Measurements from ENCODE around the gene FBXO10. TPM values are rescaled to one million over a fixed set of nuclear protein-coding genes. Genes with fewer than 3 reads are reported as not detected.

FBXO10 gene
- total RNA-seq, 1 experiment from 2014 or later = 5.3 TPM

- intact Hi-C loops (cut with micrococcal nuclease) = no loop called here
- CTCF ChIA-PET = no interaction called here
- Histone ChIP-seq H3K9me2 (ENCODE audit: insufficient read depth) (no peaks in the 10 kb centered on the region), H3K4me2 (ENCODE audit: low read length) (no peak overlapping the region), H2AFZ (ENCODE audit: low read depth, low read length, poor library complexity, severe bottlenecking) (no peak overlapping the region), H3K27me3 (ENCODE audit: insufficient read depth, low read length) (no peaks in the 10 kb centered on the region), H3K36me3 (ENCODE audit: control insufficient read depth in 1 of 2, insufficient read depth in 2 of 2, low read length in 2 of 2) (peaks cover 0 to 4% of the 10 kb centered on the region in 2 experiments; a peak in 1 of 4 replicates), H3K4me3 (replicated peaks in 1 of 2; ENCODE audit: low read depth in 1 of 2, low read length in 2 of 2) (no peak overlapping the region), H3K4me1 (ENCODE audit: control insufficient read depth in 1 of 2, insufficient read depth in 2 of 2, low read length in 2 of 2) (no peaks in the 10 kb centered on the region), H3K9ac (ENCODE audit: low read length) (no peak overlapping the region), H3K27ac (ENCODE audit: low read depth, low read length) (no peak overlapping the region), H4K20me1 (ENCODE audit: insufficient read depth) (peaks cover 8% of the 10 kb centered on the region; the same call in 1 of the 2 replicates), H3K9me3 (ENCODE audit: control insufficient read depth in 1 of 2, insufficient read depth in 1 of 2, low read depth in 1 of 2, low read length in 2 of 2) (no peaks in the 10 kb centered on the region), H3K79me2 (ENCODE audit: insufficient read depth, low read length) (peaks cover 70% of the 10 kb centered on the region)
- TF ChIP-seq, protein P1, sequence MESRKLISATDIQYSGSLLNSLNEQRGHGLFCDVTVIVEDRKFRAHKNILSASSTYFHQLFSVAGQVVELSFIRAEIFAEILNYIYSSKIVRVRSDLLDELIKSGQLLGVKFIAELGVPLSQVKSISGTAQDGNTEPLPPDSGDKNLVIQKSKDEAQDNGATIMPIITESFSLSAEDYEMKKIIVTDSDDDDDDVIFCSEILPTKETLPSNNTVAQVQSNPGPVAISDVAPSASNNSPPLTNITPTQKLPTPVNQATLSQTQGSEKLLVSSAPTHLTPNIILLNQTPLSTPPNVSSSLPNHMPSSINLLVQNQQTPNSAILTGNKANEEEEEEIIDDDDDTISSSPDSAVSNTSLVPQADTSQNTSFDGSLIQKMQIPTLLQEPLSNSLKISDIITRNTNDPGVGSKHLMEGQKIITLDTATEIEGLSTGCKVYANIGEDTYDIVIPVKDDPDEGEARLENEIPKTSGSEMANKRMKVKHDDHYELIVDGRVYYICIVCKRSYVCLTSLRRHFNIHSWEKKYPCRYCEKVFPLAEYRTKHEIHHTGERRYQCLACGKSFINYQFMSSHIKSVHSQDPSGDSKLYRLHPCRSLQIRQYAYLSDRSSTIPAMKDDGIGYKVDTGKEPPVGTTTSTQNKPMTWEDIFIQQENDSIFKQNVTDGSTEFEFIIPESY (IDR thresholded peaks at IDR 0.05; ENCODE audit: extremely low read depth, insufficient replicate concordance, low read length) = no peak
- TF ChIP-seq ZNF274 (IDR thresholded peaks at IDR 0.05; ENCODE audit: low read depth, low read length) (no peak), EZH2phosphoT487 (IDR thresholded peaks at IDR 0.05; ENCODE audit: borderline replicate concordance) (no peak), POLR2A (IDR thresholded peaks at IDR 0.05; ENCODE audit: borderline replicate concordance, extremely low read depth, insufficient read depth, insufficient read length) (no peak), FOSL1 (IDR thresholded peaks at IDR 0.05; ENCODE audit: low read depth) (no peak), EZH2 (IDR thresholded peaks at IDR 0.05) (no peak), SIN3A (IDR thresholded peaks at IDR 0.05; ENCODE audit: low read depth) (no peak), RAD21 (IDR thresholded peaks at IDR 0.05; ENCODE audit: low read depth) (no peak), ZFX (IDR thresholded peaks at IDR 0.05) (no peak), POLR2AphosphoS5 (IDR thresholded peaks at IDR 0.05; ENCODE audit: low read depth, low read length) (no peak), TCF7L2 (IDR thresholded peaks at IDR 0.05; ENCODE audit: borderline replicate concordance, extremely low read depth, insufficient read depth, insufficient read length) (no peak), SP1 (IDR thresholded peaks at IDR 0.05; ENCODE audit: low read depth) (no peak), CEBPB (IDR thresholded peaks at IDR 0.05; ENCODE audit: low read depth) (no peak), YY1 (IDR thresholded peaks at IDR 0.05; ENCODE audit: extremely low read depth, insufficient replicate concordance, low read depth, low read length) (no peak)
- TF ChIP-seq, protein P2, sequence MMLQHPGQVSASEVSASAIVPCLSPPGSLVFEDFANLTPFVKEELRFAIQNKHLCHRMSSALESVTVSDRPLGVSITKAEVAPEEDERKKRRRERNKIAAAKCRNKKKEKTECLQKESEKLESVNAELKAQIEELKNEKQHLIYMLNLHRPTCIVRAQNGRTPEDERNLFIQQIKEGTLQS (IDR thresholded peaks at IDR 0.05) = no peak
- TF ChIP-seq, protein P3, sequence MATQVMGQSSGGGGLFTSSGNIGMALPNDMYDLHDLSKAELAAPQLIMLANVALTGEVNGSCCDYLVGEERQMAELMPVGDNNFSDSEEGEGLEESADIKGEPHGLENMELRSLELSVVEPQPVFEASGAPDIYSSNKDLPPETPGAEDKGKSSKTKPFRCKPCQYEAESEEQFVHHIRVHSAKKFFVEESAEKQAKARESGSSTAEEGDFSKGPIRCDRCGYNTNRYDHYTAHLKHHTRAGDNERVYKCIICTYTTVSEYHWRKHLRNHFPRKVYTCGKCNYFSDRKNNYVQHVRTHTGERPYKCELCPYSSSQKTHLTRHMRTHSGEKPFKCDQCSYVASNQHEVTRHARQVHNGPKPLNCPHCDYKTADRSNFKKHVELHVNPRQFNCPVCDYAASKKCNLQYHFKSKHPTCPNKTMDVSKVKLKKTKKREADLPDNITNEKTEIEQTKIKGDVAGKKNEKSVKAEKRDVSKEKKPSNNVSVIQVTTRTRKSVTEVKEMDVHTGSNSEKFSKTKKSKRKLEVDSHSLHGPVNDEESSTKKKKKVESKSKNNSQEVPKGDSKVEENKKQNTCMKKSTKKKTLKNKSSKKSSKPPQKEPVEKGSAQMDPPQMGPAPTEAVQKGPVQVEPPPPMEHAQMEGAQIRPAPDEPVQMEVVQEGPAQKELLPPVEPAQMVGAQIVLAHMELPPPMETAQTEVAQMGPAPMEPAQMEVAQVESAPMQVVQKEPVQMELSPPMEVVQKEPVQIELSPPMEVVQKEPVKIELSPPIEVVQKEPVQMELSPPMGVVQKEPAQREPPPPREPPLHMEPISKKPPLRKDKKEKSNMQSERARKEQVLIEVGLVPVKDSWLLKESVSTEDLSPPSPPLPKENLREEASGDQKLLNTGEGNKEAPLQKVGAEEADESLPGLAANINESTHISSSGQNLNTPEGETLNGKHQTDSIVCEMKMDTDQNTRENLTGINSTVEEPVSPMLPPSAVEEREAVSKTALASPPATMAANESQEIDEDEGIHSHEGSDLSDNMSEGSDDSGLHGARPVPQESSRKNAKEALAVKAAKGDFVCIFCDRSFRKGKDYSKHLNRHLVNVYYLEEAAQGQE (IDR thresholded peaks at IDR 0.05; ENCODE audit: low read depth) = no peak
- TF ChIP-seq, protein P4, sequence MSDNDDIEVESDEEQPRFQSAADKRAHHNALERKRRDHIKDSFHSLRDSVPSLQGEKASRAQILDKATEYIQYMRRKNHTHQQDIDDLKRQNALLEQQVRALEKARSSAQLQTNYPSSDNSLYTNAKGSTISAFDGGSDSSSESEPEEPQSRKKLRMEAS (IDR thresholded peaks at IDR 0.05) = no peak
- POLR2A ChIA-PET = no interaction called here
- no peak for DNase-seq (ENCODE audit: low read depth, low spot score)
- no peak for ATAC-seq
- BruUV-seq (replicated peaks) = no TSS peak
- RAD21 ChIA-PET (ENCODE audit: low non-redundant PET in 1 of 2, low total read pairs in 2 of 2, uncharacterized antibody in 2 of 2, unreplicated experiment in 2 of 2) = no interaction called here
Observed at GRCh38 chr9:37574241-37574721, 1.9 kb downstream of the FBXO10 start.
